Measurements from ENCODE around the gene SUB1. TPM values are rescaled to one million over a fixed set of nuclear protein-coding genes. Genes with fewer than 3 reads are reported as not detected.

Gene SUB1
- total RNA-seq, 4 donors from 2014 or later: 42.0 to 287 (median 127) TPM

- intact Hi-C loops (cut with DNase I; ENCODE audit: low total_unique reads): no loop called here
- Histone ChIP-seq H3K4me3 (no peak overlapping the region), H3K36me3 (no peaks in the 10 kb centered on the region), H3K27me3 (no peaks in the 10 kb centered on the region), H3K9me3 (no peaks in the 10 kb centered on the region), H3K4me1 (no peaks in the 10 kb centered on the region), H3K27ac (no peak overlapping the region)
- no peak for TF ChIP-seq CTCF (IDR thresholded peaks at IDR 0.05)
- DNase-seq: no peak
Measured at GRCh38 chr5:32562056-32562455, 23.3 kb upstream of the SUB1 start.

GRCh38 chr5:32562843-32563242 lies 22.5 kb upstream of the SUB1 start:
- TF ChIP-seq CTCF (IDR thresholded peaks at IDR 0.05) (no peak), POLR2A (IDR thresholded peaks at IDR 0.05) (no peak)
- Histone ChIP-seq H3K4me1 (no peaks in the 10 kb centered on the region), H3K27ac (no peak overlapping the region), H3K36me3 (no peaks in the 10 kb centered on the region), H3K4me3 (no peak overlapping the region), H3K27me3 (no peaks in the 10 kb centered on the region), H3K9me3 (no peaks in the 10 kb centered on the region)
- DNase-seq: no peak
- intact Hi-C loops (cut with DNase I; ENCODE audit: low total_unique reads): no loop called here

- Histone ChIP-seq H3K4me1 (no peaks in the 10 kb centered on the region), H3K36me3 (no peaks in the 10 kb centered on the region), H3K9me3 (no peaks in the 10 kb centered on the region), H3K4me3 (no peak overlapping the region), H3K27me3 (no peaks in the 10 kb centered on the region), H3K27ac (no peak overlapping the region)
- TF ChIP-seq CTCF (IDR thresholded peaks at IDR 0.05) (no peak), POLR2A (IDR thresholded peaks at IDR 0.05) (no peak)
- intact Hi-C loops (cut with DNase I; ENCODE audit: low total_unique reads): no loop called here
- no peak for DNase-seq
Measured at GRCh38 chr5:32563614-32564013, 21.7 kb upstream of the SUB1 start.

- H3K9me3 ChIP-seq: no peaks in the 10 kb centered on the region
- H3K4me1 ChIP-seq: no peaks in the 10 kb centered on the region
- H3K4me3 ChIP-seq: no peak overlapping the region
- H3K36me3 ChIP-seq: no peaks in the 10 kb centered on the region
- intact Hi-C loops (cut with DNase I; ENCODE audit: low total_unique reads): no loop called here
- no peak overlapping the region for H3K27ac ChIP-seq
- TF ChIP-seq CTCF (IDR thresholded peaks at IDR 0.05) (no peak), POLR2A (IDR thresholded peaks at IDR 0.05) (no peak)
- no peaks in the 10 kb centered on the region for H3K27me3 ChIP-seq
- DNase-seq: no peak
Measured at GRCh38 chr5:32565145-32565544, 20.2 kb upstream of the SUB1 start.

GRCh38 chr5:32566319-32567111 lies 18.8 kb upstream of the SUB1 start:
- DNase-seq: no peak
- TF ChIP-seq CTCF (IDR thresholded peaks at IDR 0.05) (no peak), POLR2A (IDR thresholded peaks at IDR 0.05) (no peak)
- Histone ChIP-seq H3K36me3 (no peaks in the 10 kb centered on the region), H3K4me1 (no peaks in the 10 kb centered on the region), H3K27me3 (no peaks in the 10 kb centered on the region), H3K4me3 (no peak overlapping the region), H3K27ac (no peak overlapping the region), H3K9me3 (no peaks in the 10 kb centered on the region)
- intact Hi-C loops (cut with DNase I; ENCODE audit: low total_unique reads): no loop called here

Data from uterus (tissue), 4 donors.